Activated CD8-positive, alpha-beta T cell treated with anti-CD3 and anti-CD28 coated beads, Interleukin-2, amount 10 ng/mL, durations not matched to agents 7 days and 5 days (primary cell): ENCODE results near the gene GALNT15. TPM values are rescaled to one million over a fixed set of nuclear protein-coding genes. Genes with fewer than 3 reads are reported as not detected.

ENCODE experiments used
- ATAC-seq: fragments of 150-1000 bp; cut with Tn5 transposase; one replicate; pipeline ENCODE4 v1.10.0; 2021; ENCODE audit warnings: moderate library complexity
- CTCF ChIA-PET: fragments of 350-600 bp; sonication (Branson Sonifier 250); formaldehyde crosslinking; loops from one replicate; lab custom pipeline; 2021; ENCODE audit warnings: antibody characterized with exemption; lab: Charles Lee
- POLR2A ChIA-PET: fragments of 350-600 bp; sonication (Branson Sonifier 250); formaldehyde crosslinking; loops from one replicate; lab custom pipeline; 2021; ENCODE audit warnings: antibody characterized with exemption; lab: Charles Lee
- DNase-seq: peaks from one replicate; pipeline ENCODE4 v3.0.0-alpha.2; 2020
- H3K27ac Mint-ChIP-seq: one replicate; pipeline ENCODE4 v1.8.0; 2021; ENCODE audit warnings: mild to moderate bottlenecking, mixed read lengths
- H3K27me3 Mint-ChIP-seq: one replicate; pipeline ENCODE4 v1.8.0; 2021; ENCODE audit warnings: low read depth, mixed read lengths
- H3K36me3 Mint-ChIP-seq: one replicate; pipeline ENCODE4 v1.8.0; 2021; ENCODE audit warnings: low read depth, mixed read lengths
- H3K4me1 Mint-ChIP-seq: one replicate; pipeline ENCODE4 v1.8.0; 2021; ENCODE audit warnings: low read depth, mixed read lengths
- H3K4me3 Mint-ChIP-seq: one replicate; pipeline ENCODE4 v1.8.0; 2021; ENCODE audit warnings: mild to moderate bottlenecking, mixed read lengths
- H3K9me3 Mint-ChIP-seq: one replicate; pipeline ENCODE4 v1.8.0; 2022; ENCODE audit warnings: mixed read lengths; ENCODE audit not compliant: insufficient read depth
- total RNA-seq, 2 experiments: library from RNA; stranded (reverse); gene quantifications; one replicate each; pipeline ENCODE4 v1.2.3, GENCODE V29; 2021

GALNT15 gene
- total RNA-seq, 2 experiments from 2014 or later = not detected

GRCh38 chr3:16273867-16274266, 99.4 kb downstream of the GALNT15 start:
- POLR2A ChIA-PET = interaction anchor here (1.6 kb wide), 1 partner anchor 12 kb away, joined by 6 read pairs; no protein-coding TSS in a partner anchor
- DNase-seq (no peak), ATAC-seq (no peak)
- peaks cover under 1% of the 10 kb centered on the region for H3K4me1 Mint-ChIP-seq
- peaks cover 33% of the 10 kb centered on the region for H3K36me3 Mint-ChIP-seq
- CTCF ChIA-PET = interaction anchor here (1.1 to 2.0 kb wide), 3 partner anchors 9 to 26 kb away, joined by 3 to 6 read pairs (median 3); no protein-coding TSS in a partner anchor
- no peaks in the 10 kb centered on the region for H3K9me3 Mint-ChIP-seq
- H3K27me3 Mint-ChIP-seq = no peaks in the 10 kb centered on the region
- H3K27ac Mint-ChIP-seq = no peak overlapping the region
- no peak overlapping the region for H3K4me3 Mint-ChIP-seq

GRCh38 chr3:16277471-16277870, 103.0 kb downstream of the GALNT15 start:
- CTCF ChIA-PET = interaction anchor here (1.1 to 1.2 kb wide), 2 partner anchors 8 to 9 kb away, joined by 3 read pairs; no protein-coding TSS in a partner anchor
- Mint-ChIP-seq H3K4me3 (no peak overlapping the region), H3K36me3 (peaks cover 23% of the 10 kb centered on the region), H3K27me3 (no peaks in the 10 kb centered on the region), H3K9me3 (no peaks in the 10 kb centered on the region), H3K27ac (no peak overlapping the region), H3K4me1 (no peaks in the 10 kb centered on the region)
- DNase-seq = no peak
- no peak for ATAC-seq
- POLR2A ChIA-PET = interaction anchor here (0.8 kb wide), 1 partner anchor 9 kb away, joined by 3 read pairs; no protein-coding TSS in a partner anchor

- Mint-ChIP-seq H3K36me3 (peaks cover 33% of the 10 kb centered on the region), H3K4me3 (no peak overlapping the region), H3K9me3 (no peaks in the 10 kb centered on the region), H3K27ac (no peak overlapping the region), H3K27me3 (no peaks in the 10 kb centered on the region), H3K4me1 (peaks cover 4% of the 10 kb centered on the region)
- ChIA-PET POLR2A (no interaction called here), CTCF (interaction anchor here (3.3 to 8.2 kb wide), 3 partner anchors 11 to 40 kb away, joined by 11 to 114 read pairs (median 19); partner anchors contain the start of genes DPH3 and OXNAD1)
- DNase-seq (no peak), ATAC-seq (no peak)
Measured at GRCh38 chr3:16279010-16279801, 104.7 kb downstream of the GALNT15 start.

- Mint-ChIP-seq H3K27ac (no peak overlapping the region), H3K9me3 (no peaks in the 10 kb centered on the region), H3K4me1 (peaks cover 18% of the 10 kb centered on the region), H3K27me3 (no peaks in the 10 kb centered on the region), H3K36me3 (peaks cover 40% of the 10 kb centered on the region), H3K4me3 (no peak overlapping the region)
- ChIA-PET POLR2A (no interaction called here), CTCF (interaction anchor here (3.3 to 8.2 kb wide), 3 partner anchors 9 to 38 kb away, joined by 11 to 114 read pairs (median 19); partner anchors contain the start of genes DPH3 and OXNAD1)
- ATAC-seq (no peak), DNase-seq (no peak)
Measured at GRCh38 chr3:16280671-16281070, 106.2 kb downstream of the GALNT15 start.

Other genes starting within 250 kb of the GALNT15 start
- gene DPH3, start 90.3 kb downstream of the GALNT15 start, total RNA-seq = 10 to 100 TPM; 18.2 to 20.5 TPM
- 10 to 100 TPM; 68.2 to 69.1 TPM for gene OXNAD1, start 90.5 kb downstream of the GALNT15 start, total RNA-seq